Neural crest cell (in vitro differentiated cells): ENCODE results near the gene SYNPO2. TPM values are rescaled to one million over a fixed set of nuclear protein-coding genes. Genes with fewer than 3 reads are reported as not detected.

Experiments used
- DNase-seq: peaks from one replicate; pipeline ENCODE4 v3.0.0; 2021; ENCODE audit warnings: low read depth, mixed read lengths, low spot score
- H3K27ac Mint-ChIP-seq: one replicate; pipeline ENCODE4 v1.8.0; 2021; ENCODE audit warnings: mild to moderate bottlenecking, mixed read lengths; ENCODE audit not compliant: unreplicated experiment
- H3K27me3 Mint-ChIP-seq: 2 replicates; pipeline ENCODE4 v1.8.0; 2021; ENCODE audit warnings: low read depth, mild to moderate bottlenecking, mixed read lengths
- H3K36me3 Mint-ChIP-seq: 2 replicates; pipeline ENCODE4 v1.8.0; 2021; ENCODE audit warnings: low read depth, mild to moderate bottlenecking, mixed read lengths
- H3K4me1 Mint-ChIP-seq: 2 replicates; pipeline ENCODE4 v1.8.0; 2021; ENCODE audit warnings: mixed read lengths
- H3K4me3 Mint-ChIP-seq: one replicate; pipeline ENCODE4 v1.8.0; 2021; ENCODE audit warnings: mild to moderate bottlenecking, mixed read lengths
- H3K9me3 Mint-ChIP-seq: 2 replicates; pipeline ENCODE4 v1.8.0; 2021; ENCODE audit warnings: mixed read lengths
- total RNA-seq: library from RNA; stranded (reverse); gene quantifications from 2 replicates; pipeline ENCODE4 v1.2.1, GENCODE V29; 2021
- TF ChIP-seq, protein P1 (sequence below): fragments of 200-600 bp; sonication (generic); conservative IDR thresholded peaks from 2 replicates; pipeline ENCODE4 v1.5.0; 2021; ENCODE audit warnings: antibody characterized with exemption, mild to moderate bottlenecking

Gene SYNPO2
- total RNA-seq, 1 donor from 2014 or later = 0.07 TPM

DNA sequence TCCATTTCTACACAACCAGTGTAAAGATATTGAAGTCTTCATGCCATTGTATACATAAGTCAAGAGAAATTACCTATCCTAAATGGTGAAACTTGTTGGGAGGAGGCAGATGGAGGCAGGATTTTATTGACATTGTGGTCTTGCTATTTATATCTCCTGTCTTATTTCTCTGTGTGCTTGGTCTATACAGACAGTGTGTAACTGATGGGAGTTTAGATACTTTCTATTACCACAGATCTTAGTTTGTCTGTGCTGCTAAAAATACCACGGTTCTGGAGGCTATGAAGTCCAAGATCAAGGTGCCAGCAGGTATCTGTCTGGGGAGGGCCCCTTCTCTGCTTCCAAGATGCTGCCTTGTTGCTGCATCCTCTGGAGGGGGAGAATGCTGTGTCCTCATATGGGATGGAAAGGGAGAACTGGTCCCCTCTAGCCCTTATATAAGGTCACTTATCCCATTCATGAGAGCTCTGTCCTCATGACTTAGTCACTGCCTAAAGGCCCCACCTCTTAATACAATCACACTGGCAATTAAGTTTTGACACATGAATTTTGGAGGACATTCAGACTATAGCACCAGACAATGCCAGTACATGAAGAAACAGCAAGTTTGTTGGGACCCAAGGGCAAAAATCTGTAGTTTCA is 62.4 kb downstream of the SYNPO2 start:
- H3K27me3 Mint-ChIP-seq = no peaks in the 10 kb centered on the region
- H3K4me1 Mint-ChIP-seq = peaks cover 10% of the 10 kb centered on the region
- no peak for DNase-seq
- H3K36me3 Mint-ChIP-seq = no peaks in the 10 kb centered on the region
- TF ChIP-seq, protein P1, sequence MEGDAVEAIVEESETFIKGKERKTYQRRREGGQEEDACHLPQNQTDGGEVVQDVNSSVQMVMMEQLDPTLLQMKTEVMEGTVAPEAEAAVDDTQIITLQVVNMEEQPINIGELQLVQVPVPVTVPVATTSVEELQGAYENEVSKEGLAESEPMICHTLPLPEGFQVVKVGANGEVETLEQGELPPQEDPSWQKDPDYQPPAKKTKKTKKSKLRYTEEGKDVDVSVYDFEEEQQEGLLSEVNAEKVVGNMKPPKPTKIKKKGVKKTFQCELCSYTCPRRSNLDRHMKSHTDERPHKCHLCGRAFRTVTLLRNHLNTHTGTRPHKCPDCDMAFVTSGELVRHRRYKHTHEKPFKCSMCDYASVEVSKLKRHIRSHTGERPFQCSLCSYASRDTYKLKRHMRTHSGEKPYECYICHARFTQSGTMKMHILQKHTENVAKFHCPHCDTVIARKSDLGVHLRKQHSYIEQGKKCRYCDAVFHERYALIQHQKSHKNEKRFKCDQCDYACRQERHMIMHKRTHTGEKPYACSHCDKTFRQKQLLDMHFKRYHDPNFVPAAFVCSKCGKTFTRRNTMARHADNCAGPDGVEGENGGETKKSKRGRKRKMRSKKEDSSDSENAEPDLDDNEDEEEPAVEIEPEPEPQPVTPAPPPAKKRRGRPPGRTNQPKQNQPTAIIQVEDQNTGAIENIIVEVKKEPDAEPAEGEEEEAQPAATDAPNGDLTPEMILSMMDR = no peak
- H3K9me3 Mint-ChIP-seq = no peaks in the 10 kb centered on the region
- H3K27ac Mint-ChIP-seq = no peak overlapping the region
- no peak overlapping the region for H3K4me3 Mint-ChIP-seq

- no peaks in the 10 kb centered on the region for H3K9me3 Mint-ChIP-seq
- TF ChIP-seq, protein P1 = no peak
- no peak for DNase-seq
- no peak overlapping the region for H3K27ac Mint-ChIP-seq
- no peaks in the 10 kb centered on the region for H3K36me3 Mint-ChIP-seq
- no peak overlapping the region for H3K4me3 Mint-ChIP-seq
- H3K27me3 Mint-ChIP-seq = no peaks in the 10 kb centered on the region
- H3K4me1 Mint-ChIP-seq = peaks cover 10% of the 10 kb centered on the region
Measured at GRCh38 chr4:118953276-118953675, 64.6 kb downstream of the SYNPO2 start.

DNA sequence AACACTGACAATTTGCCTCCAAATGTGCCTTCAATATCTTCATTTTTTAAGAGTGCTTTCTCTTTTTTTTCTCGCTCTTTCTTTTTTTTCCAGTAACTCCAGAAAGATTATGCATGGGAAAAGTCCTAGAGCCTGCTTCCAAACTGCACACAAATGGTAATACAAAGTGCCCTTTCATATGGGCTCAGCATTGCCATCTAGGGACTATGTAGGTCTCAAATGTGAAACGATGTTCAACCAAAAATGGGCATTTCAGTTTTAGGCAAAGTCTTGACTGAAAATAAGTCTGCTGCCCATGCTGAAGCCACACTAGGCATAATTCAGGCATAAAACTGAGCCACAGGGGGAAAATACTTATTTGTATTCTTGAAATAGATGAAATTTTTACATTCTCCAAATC is 65.6 kb downstream of the SYNPO2 start:
- TF ChIP-seq, protein P1 = no peak
- peaks cover 10% of the 10 kb centered on the region for H3K4me1 Mint-ChIP-seq
- DNase-seq = no peak
- H3K9me3 Mint-ChIP-seq = no peaks in the 10 kb centered on the region
- H3K27me3 Mint-ChIP-seq = no peaks in the 10 kb centered on the region
- no peak overlapping the region for H3K4me3 Mint-ChIP-seq
- no peaks in the 10 kb centered on the region for H3K36me3 Mint-ChIP-seq
- H3K27ac Mint-ChIP-seq = no peak overlapping the region

DNA sequence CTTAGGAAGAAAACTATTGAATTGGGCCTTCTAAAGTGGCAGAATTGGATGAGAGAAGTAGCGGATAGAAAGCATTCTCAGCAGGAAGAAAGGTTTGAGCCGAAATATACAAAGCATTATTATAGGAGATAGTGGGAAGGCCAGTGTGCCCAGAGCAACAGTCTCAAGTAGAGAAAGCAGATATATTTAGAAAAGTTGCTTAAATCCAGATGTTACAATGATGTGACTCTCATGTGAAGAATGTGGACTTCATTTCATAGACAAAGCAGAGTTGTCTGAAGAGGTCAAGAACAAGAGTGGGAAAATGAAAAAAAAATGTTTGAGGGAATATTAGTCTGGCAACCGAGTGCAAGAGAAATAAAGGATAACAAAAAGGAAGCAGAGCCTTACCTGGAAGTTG is 66.9 kb downstream of the SYNPO2 start:
- Mint-ChIP-seq H3K27ac (no peak overlapping the region), H3K36me3 (no peaks in the 10 kb centered on the region), H3K4me3 (no peak overlapping the region), H3K9me3 (no peaks in the 10 kb centered on the region), H3K4me1 (peaks cover 10% of the 10 kb centered on the region), H3K27me3 (no peaks in the 10 kb centered on the region)
- no peak for DNase-seq
- TF ChIP-seq, protein P1 = no peak

DNA sequence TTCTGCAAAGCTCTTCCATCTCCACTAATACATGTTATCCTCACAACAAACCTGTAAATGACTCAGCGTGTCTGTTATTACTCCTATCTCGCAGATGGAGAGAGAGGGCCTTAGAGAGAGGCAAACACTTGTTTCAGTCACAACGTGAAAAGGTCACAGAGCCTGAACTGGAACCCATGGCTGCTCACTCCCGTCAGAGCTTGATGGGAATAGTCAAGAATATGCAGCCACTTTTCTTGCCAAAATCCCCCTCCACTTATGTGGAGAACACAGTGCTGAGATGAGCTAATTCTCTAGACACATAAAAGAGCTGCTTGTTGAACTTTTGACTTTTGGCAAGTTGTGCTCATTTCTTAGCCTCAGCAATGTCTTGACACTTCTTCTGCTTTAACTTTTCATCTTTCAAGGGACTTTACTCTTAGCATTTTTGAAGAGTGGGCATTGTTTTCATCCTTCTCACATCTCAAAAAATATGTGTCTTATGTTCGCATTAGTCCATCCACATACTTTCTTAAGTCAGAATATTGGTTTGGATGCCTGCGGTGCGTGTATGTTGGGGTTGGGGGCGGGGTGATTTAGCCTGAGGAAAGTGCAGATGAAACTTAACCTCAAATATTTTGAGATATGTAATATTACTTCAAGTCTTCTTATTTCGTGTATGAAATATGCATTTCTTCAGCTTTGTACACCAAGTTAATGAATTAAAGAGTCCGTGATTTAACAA is 69.2 kb downstream of the SYNPO2 start:
- no peaks in the 10 kb centered on the region for H3K9me3 Mint-ChIP-seq
- H3K27me3 Mint-ChIP-seq = no peaks in the 10 kb centered on the region
- no peaks in the 10 kb centered on the region for H3K36me3 Mint-ChIP-seq
- H3K4me3 Mint-ChIP-seq = no peak overlapping the region
- H3K4me1 Mint-ChIP-seq = peaks cover 6% of the 10 kb centered on the region
- TF ChIP-seq, protein P1 = no peak
- no peak for DNase-seq
- no peak overlapping the region for H3K27ac Mint-ChIP-seq
